Keratinocyte (primary cell): ENCODE results near the gene GRAMD1B. TPM values are rescaled to one million over a fixed set of nuclear protein-coding genes. Genes with fewer than 3 reads are reported as not detected.

Experiments
- DNase-seq: peaks from one replicate; pipeline ENCODE4 v3.0.0-alpha.2; 2011; ENCODE audit warnings: low read depth, missing footprints, low spot score
- FAIRE-seq: peaks from 2 replicates; lab custom pipeline; 2011; peaks lifted over from hg19 to GRCh38; lab: Jason Lieb, UNC
- H2AFZ ChIP-seq: 2 replicates; pipeline ENCODE4 v1.6.0; 2012; ENCODE audit warnings: low read length, control low read depth, inconsistent platforms; ENCODE audit not compliant: control insufficient read depth
- H3K27ac ChIP-seq: 2 replicates; pipeline ENCODE4 v1.5.1; 2011; ENCODE audit warnings: low read length; ENCODE audit not compliant: control insufficient read depth, insufficient read depth
- H3K27me3 ChIP-seq: 3 replicates; pipeline ENCODE4 v1.6.0; 2011; ENCODE audit warnings: low read length; ENCODE audit not compliant: control insufficient read depth, insufficient read depth; ENCODE audit errors: extremely low read depth
- H3K36me3 ChIP-seq, 2 experiments: 2 replicates in 1 of 2; 3 replicates in 1 of 2; pipeline ENCODE4 v1.5.1; 2011; ENCODE audit warnings: low read length in 2 of 2, mild to moderate bottlenecking in 1 of 2; ENCODE audit not compliant: control insufficient read depth in 2 of 2, insufficient read depth in 2 of 2; ENCODE audit errors: extremely low read depth in 1 of 2
- H3K4me1 ChIP-seq: 3 replicates; pipeline ENCODE4 v1.5.1; 2011; ENCODE audit warnings: low read length; ENCODE audit not compliant: control insufficient read depth, insufficient read depth; ENCODE audit errors: extremely low read depth
- H3K4me2 ChIP-seq: 3 replicates; pipeline ENCODE4 v1.6.0; 2011; ENCODE audit warnings: low read depth, low read length; ENCODE audit not compliant: control insufficient read depth, insufficient read depth; ENCODE audit errors: extremely low read depth
- H3K4me3 ChIP-seq, 3 experiments: fragments of 200-600 bp in 1 of 3; sonication (generic) in 1 of 3; 2 replicates in 2 of 3; 3 replicates in 1 of 3; pipeline ENCODE4 v1.5.1; 2011 to 2016; ENCODE audit warnings: low read length in 3 of 3, mild to moderate bottlenecking in 3 of 3, control low read depth in 2 of 3, inconsistent platforms in 1 of 3, low read depth in 1 of 3, mixed read lengths in 1 of 3, mixed run types in 1 of 3, moderate library complexity in 1 of 3; ENCODE audit not compliant: control insufficient read depth in 2 of 3, insufficient read depth in 2 of 3; ENCODE audit errors: extremely low read depth in 1 of 3
- H3K79me2 ChIP-seq: 2 replicates; pipeline ENCODE4 v1.6.0; 2012; ENCODE audit warnings: low read length; ENCODE audit not compliant: control insufficient read depth, insufficient read depth
- H3K9ac ChIP-seq: 3 replicates; pipeline ENCODE4 v1.6.0; 2011; ENCODE audit warnings: low read length; ENCODE audit not compliant: control insufficient read depth, insufficient read depth; ENCODE audit errors: extremely low read depth
- H3K9me1 ChIP-seq: 3 replicates; pipeline ENCODE4 v1.6.0; 2011; ENCODE audit warnings: low read length; ENCODE audit not compliant: control insufficient read depth, insufficient read depth; ENCODE audit errors: extremely low read depth
- H3K9me3 ChIP-seq: 2 replicates; pipeline ENCODE4 v1.5.1; 2012; ENCODE audit warnings: low read depth, low read length; ENCODE audit not compliant: control insufficient read depth
- H4K20me1 ChIP-seq: 3 replicates; pipeline ENCODE4 v1.6.0; 2011; ENCODE audit warnings: low read length; ENCODE audit not compliant: control insufficient read depth, insufficient read depth; ENCODE audit errors: extremely low read depth
- EZH2 ChIP-seq: IDR thresholded peaks from one replicate; pipeline ENCODE4 v1.6.1; 2012; ENCODE audit warnings: inconsistent platforms, mild to moderate bottlenecking, low read length, moderate library complexity
- dilution Hi-C: fragments of 300-500 bp; cut with MboI; formaldehyde crosslinking; loops from one replicate; pipeline ENCODE4 v1.7.0; 2020; ENCODE audit warnings: low sequenced_read_pairs; ENCODE audit not compliant: extremely low pct_ligation_motif_present
- polyA plus RNA-seq, 5 experiments: library from polyadenylated mRNA; depleted of rRNA in 3 of 5; stranded (reverse) in 3 of 5; stranded (forward) in 1 of 5; unstranded in 1 of 5; fragments of >200 nt; gene quantifications; 1 replicate in 1 of 5; 2 replicates in 3 of 5; 3 replicates in 1 of 5; pipeline versions ENCODE4 v1.2.1 to v1.2.3, GENCODE V29; 2011 to 2012; ENCODE audit warnings: missing spikeins in 2 of 5, low read depth in 1 of 5, low replicate concordance in 1 of 5
- TF ChIP-seq, protein P1 (sequence below), 3 experiments: IDR thresholded peaks in 1 of 3; conservative IDR thresholded peaks in 1 of 3; optimal IDR thresholded peaks in 1 of 3; 2 replicates in 2 of 3; 3 replicates in 1 of 3; pipeline versions ENCODE3 to v1.5.1; 2011; ENCODE audit warnings: low read length in 3 of 3, mild to moderate bottlenecking in 3 of 3, moderate library complexity in 2 of 3, control low read depth in 1 of 3, inconsistent platforms in 1 of 3; ENCODE audit not compliant: insufficient read depth in 2 of 3; ENCODE audit errors: extremely low read depth in 1 of 3

Gene GRAMD1B
- polyA plus RNA-seq, 1 donor (not counting 4 experiments of a cell fraction or from before 2014, with no cell fraction given): 0.04 TPM

DNA sequence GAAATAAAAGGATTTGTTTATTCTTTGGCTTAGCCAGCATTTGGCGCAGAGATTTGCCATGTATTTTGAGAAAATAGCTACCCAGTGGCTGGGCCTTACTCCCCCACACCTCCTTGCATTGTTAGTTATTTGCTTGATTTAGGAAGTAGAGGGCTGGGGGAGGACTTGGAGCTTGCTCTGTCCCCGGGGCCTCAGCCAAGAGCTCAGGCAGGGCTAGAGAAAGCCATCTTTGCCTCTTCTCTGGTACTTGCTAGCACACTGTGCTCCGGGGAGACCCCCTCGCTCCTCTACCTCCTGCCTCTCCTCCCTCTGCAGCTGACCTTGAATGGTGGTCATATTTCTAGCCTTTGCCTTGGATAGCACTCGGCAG, 131.3 kb downstream of the GRAMD1B start:
- peaks cover 2% of the 10 kb centered on the region for H3K4me1 ChIP-seq
- no peak overlapping the region for H2AFZ ChIP-seq
- H3K27ac ChIP-seq: no peak overlapping the region
- H3K4me3 ChIP-seq: no peak overlapping the region
- peaks cover 35% of the 10 kb centered on the region for H3K27me3 ChIP-seq
- no peaks in the 10 kb centered on the region for H3K9me1 ChIP-seq
- no peak overlapping the region for H3K9ac ChIP-seq
- no peak overlapping the region for H3K4me2 ChIP-seq
- no peaks in the 10 kb centered on the region for H3K79me2 ChIP-seq
- no peak for DNase-seq
- H4K20me1 ChIP-seq: no peaks in the 10 kb centered on the region
- FAIRE-seq: no peak
- H3K36me3 ChIP-seq: no peaks in the 10 kb centered on the region
- TF ChIP-seq, protein P1, sequence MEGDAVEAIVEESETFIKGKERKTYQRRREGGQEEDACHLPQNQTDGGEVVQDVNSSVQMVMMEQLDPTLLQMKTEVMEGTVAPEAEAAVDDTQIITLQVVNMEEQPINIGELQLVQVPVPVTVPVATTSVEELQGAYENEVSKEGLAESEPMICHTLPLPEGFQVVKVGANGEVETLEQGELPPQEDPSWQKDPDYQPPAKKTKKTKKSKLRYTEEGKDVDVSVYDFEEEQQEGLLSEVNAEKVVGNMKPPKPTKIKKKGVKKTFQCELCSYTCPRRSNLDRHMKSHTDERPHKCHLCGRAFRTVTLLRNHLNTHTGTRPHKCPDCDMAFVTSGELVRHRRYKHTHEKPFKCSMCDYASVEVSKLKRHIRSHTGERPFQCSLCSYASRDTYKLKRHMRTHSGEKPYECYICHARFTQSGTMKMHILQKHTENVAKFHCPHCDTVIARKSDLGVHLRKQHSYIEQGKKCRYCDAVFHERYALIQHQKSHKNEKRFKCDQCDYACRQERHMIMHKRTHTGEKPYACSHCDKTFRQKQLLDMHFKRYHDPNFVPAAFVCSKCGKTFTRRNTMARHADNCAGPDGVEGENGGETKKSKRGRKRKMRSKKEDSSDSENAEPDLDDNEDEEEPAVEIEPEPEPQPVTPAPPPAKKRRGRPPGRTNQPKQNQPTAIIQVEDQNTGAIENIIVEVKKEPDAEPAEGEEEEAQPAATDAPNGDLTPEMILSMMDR (optimal IDR thresholded peaks at IDR 0.05 in 1 of 3, IDR thresholded peaks at IDR 0.05 in 1 of 3, conservative IDR thresholded peaks at IDR 0.05 in 1 of 3; ENCODE audit: extremely low read depth in 1 of 3, insufficient read depth in 2 of 3, low read length in 3 of 3): no peak
- no peak for TF ChIP-seq EZH2
- dilution Hi-C loops: no loop called here
- no peaks in the 10 kb centered on the region for H3K9me3 ChIP-seq

DNA sequence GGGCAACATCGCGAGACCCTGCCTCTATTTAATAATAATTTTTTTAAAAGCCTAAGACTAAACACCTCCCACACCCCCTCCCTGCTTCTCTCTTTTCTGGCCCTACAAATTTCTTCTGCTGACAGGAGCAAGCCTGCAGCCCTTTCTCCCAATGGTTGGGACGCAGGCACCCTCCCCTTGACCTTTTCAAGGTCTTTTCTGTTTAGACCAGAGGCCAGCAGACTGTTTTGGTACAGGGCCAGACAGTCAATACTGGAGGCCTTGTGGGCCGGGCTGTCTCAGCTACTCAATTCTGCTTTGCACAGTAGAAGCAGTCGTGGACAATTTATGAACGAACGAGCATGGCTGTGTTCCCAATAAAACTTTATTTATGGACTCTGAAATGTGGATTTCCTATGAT, 132.1 kb downstream of the GRAMD1B start:
- FAIRE-seq (no peak), DNase-seq (no peak)
- Histone ChIP-seq H3K4me3 (no peak overlapping the region), H3K36me3 (no peaks in the 10 kb centered on the region), H3K9me1 (no peaks in the 10 kb centered on the region), H3K9me3 (no peaks in the 10 kb centered on the region), H3K4me1 (peaks cover 2% of the 10 kb centered on the region), H3K27me3 (peaks cover 39% of the 10 kb centered on the region), H2AFZ (no peak overlapping the region), H3K79me2 (no peaks in the 10 kb centered on the region), H3K4me2 (no peak overlapping the region), H3K9ac (no peak overlapping the region), H3K27ac (no peak overlapping the region), H4K20me1 (no peaks in the 10 kb centered on the region)
- TF ChIP-seq EZH2: no peak
- TF ChIP-seq, protein P1 (optimal IDR thresholded peaks at IDR 0.05 in 1 of 3, IDR thresholded peaks at IDR 0.05 in 1 of 3, conservative IDR thresholded peaks at IDR 0.05 in 1 of 3; ENCODE audit: extremely low read depth in 1 of 3, insufficient read depth in 2 of 3, low read length in 3 of 3): no peak
- dilution Hi-C loops: no loop called here
